Measurements from ENCODE around the gene SDHAF2.
"Not testable (repeated sequence)": the region's sequence is repeated elsewhere in the genome, so short reads cannot be mapped to it uniquely, and the experiment has no call there.

The SDHAF2 gene

DNA sequence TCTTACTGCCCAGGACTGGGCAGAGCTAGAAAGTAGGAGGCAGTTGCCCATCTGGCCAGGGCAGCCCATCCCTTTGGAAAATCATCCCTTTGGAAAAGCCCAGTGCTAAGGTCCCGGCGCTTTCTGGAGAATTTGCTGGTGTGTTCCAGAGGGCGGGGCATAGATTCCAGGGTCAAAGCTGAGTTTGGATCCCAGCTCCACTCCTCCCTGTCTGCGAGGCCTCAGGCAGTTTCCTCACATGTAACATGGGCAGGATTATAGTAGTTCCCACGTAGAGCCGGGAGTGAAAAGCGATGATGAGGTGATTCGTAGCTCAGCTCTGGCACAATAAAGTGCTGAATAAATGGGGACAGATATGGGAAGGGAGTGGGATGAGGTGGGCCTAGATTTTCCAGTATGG, 47.2 kb downstream of the SDHAF2 start:
- DNase-seq: no peak

GRCh38 chr11:61477727-61478148, 47.8 kb downstream of the SDHAF2 start:
- peak; percentile 63 for DNase-seq

GRCh38 chr11:61479360-61480058, 49.6 kb downstream of the SDHAF2 start:
- not testable (repeated sequence) for DNase-seq

GRCh38 chr11:61480261-61480993, 50.5 kb downstream of the SDHAF2 start:
- DNase-seq: no peak

GRCh38 chr11:61480994-61481335, 51.0 kb downstream of the SDHAF2 start:
- DNase-seq: no peak

DNA sequence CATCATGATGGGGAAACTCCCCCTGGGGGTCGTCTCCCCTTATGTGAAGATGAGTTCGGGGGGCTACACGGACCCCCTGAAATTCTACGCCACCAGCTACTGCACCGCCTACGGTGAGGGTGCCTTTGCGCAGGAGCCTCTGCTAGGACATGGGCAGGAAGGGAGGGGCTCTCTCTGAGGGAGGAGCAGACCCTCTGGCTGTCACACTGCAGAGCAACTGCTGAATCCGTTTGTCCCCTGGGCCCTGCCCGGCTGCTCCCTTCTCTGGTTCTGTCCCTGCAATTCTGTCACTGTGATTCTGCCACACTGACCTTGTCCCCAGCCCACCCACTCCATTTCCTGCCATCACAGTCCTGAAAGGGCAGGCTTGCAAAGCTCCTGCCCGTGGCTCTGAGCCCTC, 51.9 kb downstream of the SDHAF2 start:
- DNase-seq: no peak

- peak; percentile 8 for DNase-seq
Measured at GRCh38 chr11:61482513-61482912, 52.6 kb downstream of the SDHAF2 start.

DNA sequence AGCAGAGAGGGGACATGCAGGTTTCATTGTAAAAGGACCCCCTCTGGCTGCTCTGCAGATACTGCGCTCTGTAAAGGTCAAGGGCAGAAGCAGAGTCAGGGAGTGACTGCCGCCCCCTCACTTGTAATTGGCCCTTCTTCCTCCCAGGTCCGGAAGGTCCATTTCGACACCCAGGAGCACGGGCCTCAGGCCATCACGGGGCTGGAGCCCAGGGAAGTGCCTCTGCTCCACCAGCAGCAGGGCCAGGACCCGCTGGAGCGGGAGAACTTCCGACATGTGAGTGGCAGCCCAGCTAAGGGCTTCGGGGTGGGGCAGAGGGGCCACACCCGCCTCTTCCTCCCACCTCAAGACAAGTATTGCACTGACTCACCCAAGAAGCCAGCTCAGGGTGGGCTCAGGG, 54.6 kb downstream of the SDHAF2 start:
- no peak for DNase-seq

DNA sequence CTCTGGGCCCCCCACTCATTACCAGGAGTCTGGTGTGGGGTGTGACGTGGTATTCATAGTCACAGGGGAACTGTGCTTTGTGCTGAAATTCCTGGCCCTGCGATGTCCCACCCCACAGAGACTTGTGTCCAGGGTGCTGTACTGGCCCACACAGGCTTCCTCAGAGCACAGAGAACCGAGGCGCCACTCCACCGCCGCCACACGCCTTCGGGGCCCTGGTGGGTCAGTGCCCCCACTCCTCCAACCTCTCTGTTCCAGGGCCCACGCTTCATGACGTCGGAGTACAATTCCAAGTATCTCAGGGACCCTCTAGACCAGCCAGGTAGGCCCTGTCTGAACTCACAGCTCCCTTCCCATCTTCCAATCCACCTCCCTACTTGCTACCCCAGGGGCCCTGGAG, 55.2 kb downstream of the SDHAF2 start:
- DNase-seq: no peak

GRCh38 chr11:61486011-61486620, 56.2 kb downstream of the SDHAF2 start:
- DNase-seq: no peak

DNA sequence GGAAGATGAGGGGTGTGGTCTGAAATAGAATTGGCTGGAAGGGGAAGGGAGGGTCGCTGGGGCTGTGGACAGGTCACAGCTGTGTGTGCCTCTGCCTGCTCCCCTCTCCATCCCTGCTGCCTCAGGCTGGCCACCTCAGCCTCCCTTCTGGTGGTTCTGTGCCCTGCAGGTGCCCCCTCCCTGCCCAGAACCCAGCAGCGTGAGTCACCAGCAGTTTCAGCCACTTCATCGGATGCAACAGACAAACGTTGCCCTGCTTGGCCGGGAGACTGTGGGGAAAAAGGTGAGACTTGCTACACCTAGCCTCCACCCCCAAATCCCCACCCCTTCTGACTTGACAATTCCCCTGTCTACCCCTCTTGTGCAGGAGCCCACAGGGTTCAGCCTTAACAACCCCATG, 56.9 kb downstream of the SDHAF2 start:
- no peak for DNase-seq

DNA sequence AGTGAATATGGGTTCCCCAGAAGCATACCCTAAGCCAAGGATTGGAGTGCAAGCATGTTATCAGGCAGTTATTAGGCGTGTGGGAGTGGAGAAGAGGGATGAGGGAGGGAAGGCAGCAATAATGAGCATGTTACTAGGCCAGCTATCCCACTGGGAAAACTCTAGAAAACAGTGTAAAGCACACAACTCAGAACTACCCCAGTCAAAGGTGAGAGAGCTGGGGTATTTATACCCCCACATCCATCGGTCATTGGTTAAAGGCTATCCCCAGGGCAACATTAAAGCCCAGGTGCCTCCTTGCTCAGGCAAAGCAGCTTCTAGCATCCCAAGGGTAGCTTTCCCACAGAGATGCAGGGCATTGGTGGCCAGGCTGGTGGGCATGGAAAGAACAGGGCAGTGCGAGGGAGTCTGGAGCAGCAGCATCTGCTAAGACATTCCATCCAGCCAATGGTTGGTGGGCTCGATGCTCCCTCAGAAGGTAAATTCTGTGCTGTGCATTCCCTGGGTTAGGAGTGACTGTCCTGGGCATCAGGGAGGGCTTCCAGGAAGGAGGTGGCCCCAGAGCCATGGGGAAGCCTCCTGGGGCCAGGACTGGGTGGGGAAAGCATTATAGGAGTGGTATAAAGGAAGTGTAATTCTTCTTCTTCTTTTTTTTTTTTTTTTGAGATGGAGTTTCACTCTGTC, 57.6 kb downstream of the SDHAF2 start:
- no peak for DNase-seq

DNA sequence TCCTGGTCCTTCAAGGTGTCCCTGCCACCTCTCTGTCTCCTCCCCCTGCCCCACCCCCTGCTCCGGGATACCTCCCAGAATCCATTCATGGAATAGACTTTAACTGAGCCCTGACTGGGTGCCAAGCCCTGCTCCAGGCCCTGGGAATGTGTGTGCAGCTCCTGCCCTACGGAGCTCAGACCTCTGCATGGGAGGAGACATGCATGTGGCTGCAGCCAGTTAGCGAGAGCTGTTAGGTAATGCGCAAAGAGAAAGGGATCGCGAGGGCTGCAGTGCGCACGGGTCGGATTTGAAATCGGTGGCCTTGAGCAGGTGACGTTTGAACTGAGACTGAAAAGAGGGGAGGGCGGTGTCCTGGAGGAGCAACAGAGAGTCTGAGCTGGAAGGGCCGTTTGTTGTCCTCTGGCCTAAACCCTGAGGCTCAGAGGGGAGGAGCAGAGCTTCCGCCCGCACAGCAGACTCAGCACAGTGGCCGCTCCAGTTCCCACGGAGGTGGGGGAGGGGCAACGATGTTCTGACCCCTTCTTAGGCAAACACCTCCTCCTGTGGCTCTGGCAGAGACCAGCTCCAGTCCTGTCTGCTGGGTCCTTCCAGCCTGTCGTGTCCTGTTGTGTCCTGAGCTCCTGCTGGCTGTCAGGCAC, 58.8 kb downstream of the SDHAF2 start:
- DNase-seq: no peak

- DNase-seq: no peak
Measured at GRCh38 chr11:61489833-61490721, 60.2 kb downstream of the SDHAF2 start.

GRCh38 chr11:61491736-61492395, 61.9 kb downstream of the SDHAF2 start:
- DNase-seq: no peak

- DNase-seq: no peak
Measured at GRCh38 chr11:61494381-61494961, 64.5 kb downstream of the SDHAF2 start.

DNA sequence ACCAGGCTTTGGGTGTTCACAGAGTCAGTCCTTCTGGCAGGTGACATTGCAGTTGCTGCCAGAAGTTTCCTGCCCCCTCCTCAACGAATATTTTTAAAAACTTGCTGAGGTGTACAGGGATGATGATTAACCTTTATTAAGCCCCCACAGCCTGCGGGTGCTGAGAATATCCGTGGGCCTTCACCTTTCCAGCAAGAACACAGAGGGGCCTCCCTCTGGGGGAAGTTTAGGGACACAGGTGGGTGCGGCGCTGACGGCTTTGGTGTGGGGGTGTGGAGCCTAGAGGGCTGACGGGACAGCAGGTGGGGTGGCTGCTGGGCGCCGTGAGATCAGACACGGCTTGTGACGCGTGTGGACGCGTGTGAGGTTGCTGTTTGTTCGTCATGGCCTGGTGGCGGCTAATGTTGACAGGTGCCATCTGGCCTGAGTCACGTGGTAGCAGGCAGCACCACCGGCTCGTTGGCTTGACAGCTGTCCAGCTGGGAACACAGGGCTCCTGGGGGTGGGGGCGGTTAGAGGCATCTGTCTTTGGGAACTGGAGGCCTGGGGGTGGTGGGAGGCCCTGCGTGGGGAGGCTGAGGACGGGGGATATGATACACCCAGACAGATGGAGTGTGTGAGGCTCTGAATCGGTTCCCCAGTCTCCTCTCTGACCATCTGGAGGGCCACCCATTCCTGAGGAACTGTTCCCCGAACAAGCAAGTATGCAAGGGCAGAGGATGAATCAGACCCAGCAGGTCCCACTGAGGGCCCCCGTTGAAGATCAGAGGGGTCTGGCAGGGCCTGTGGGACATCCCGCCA, 66.1 kb downstream of the SDHAF2 start:
- DNase-seq: no peak

Measured in CD4-positive, alpha-beta T cell treated with Interleukin-6 for 4 hours (primary cell).